GM19099 (cell line): ENCODE results near the gene GJD3.

ENCODE experiments used
- POLR2A ChIP-seq: IDR thresholded peaks from 3 replicates; pipeline ENCODE4 v1.6.1; 2011; ENCODE audit warnings: low read depth; ENCODE audit not compliant: insufficient read length; ENCODE audit errors: extremely low read depth

GJD3 gene

GRCh38 chr17:40335620-40336019 lies 28.9 kb downstream of the GJD3 start:
- TF ChIP-seq POLR2A = no peak

GRCh38 chr17:40333781-40334448 lies 30.6 kb downstream of the GJD3 start:
- TF ChIP-seq POLR2A = no peak

- no peak for TF ChIP-seq POLR2A
Observed at GRCh38 chr17:40331743-40332641, 32.5 kb downstream of the GJD3 start.

GRCh38 chr17:40330850-40331470 lies 33.6 kb downstream of the GJD3 start:
- TF ChIP-seq POLR2A = no peak

GRCh38 chr17:40329839-40330794 lies 34.4 kb downstream of the GJD3 start:
- TF ChIP-seq POLR2A = no peak

GRCh38 chr17:40328386-40328766 lies 36.2 kb downstream of the GJD3 start:
- TF ChIP-seq POLR2A = no peak

GRCh38 chr17:40327735-40328385 lies 36.7 kb downstream of the GJD3 start:
- no peak for TF ChIP-seq POLR2A

- no peak for TF ChIP-seq POLR2A
Observed at GRCh38 chr17:40327244-40327729, 37.2 kb downstream of the GJD3 start.

- TF ChIP-seq POLR2A = no peak
Observed at GRCh38 chr17:40326832-40327199, 37.7 kb downstream of the GJD3 start.

- TF ChIP-seq POLR2A = no peak
Observed at GRCh38 chr17:40326014-40326831, 38.3 kb downstream of the GJD3 start.

- TF ChIP-seq POLR2A = peak; percentile 34
Observed at GRCh38 chr17:40325156-40326013, 39.2 kb downstream of the GJD3 start.

- peak; percentile 39 for TF ChIP-seq POLR2A
Observed at GRCh38 chr17:40323391-40324381, 40.9 kb downstream of the GJD3 start.
